HepG2 (cell line): ENCODE results near the gene MRPL38. TPM values are rescaled to one million over a fixed set of nuclear protein-coding genes. Genes with fewer than 3 reads are reported as not detected.
A peak's percentile ranks its signal among the peaks of the same experiment; 100 is the strongest.

Source experiments
- FOXK2 ChIP-seq: fragments of 450-650 bp; IDR thresholded peaks from 2 replicates; pipeline ENCODE4 v1.6.1; 2016
- FOXP1 ChIP-seq, 2 experiments: fragments of 450-650 bp in 1 of 2; IDR thresholded peaks; 2 replicates each; pipeline ENCODE4 v1.6.1; 2017 to 2018; ENCODE audit warnings: antibody characterized with exemption in 1 of 2
- GTF3A ChIP-seq: sonication (generic); formaldehyde crosslinking; conservative IDR thresholded peaks from 2 replicates; pipeline ENCODE4 v1.4.0; 2020; ENCODE audit warnings: mild to moderate bottlenecking, missing genetic modification reagents
- KDM6A ChIP-seq: IDR thresholded peaks from 2 replicates; pipeline ENCODE4 v1.6.1; 2016; ENCODE audit warnings: low read depth
- MATR3 ChIP-seq: sonication (generic); formaldehyde crosslinking; IDR thresholded peaks from 2 replicates; pipeline ENCODE4 v1.4.0; 2020; ENCODE audit warnings: missing genetic modification reagents
- SAFB2 ChIP-seq: sonication (generic); formaldehyde crosslinking; IDR thresholded peaks from 2 replicates; pipeline ENCODE4 v1.5.1; 2020; ENCODE audit warnings: missing genetic modification reagents, low read depth, mild to moderate bottlenecking, borderline replicate concordance
- SATB2 ChIP-seq: sonication (generic); formaldehyde crosslinking; IDR thresholded peaks from 2 replicates; pipeline ENCODE4 v1.5.0; 2020; ENCODE audit warnings: missing genetic modification reagents
- ZNF10 ChIP-seq: sonication (generic); formaldehyde crosslinking; IDR thresholded peaks from 2 replicates; pipeline ENCODE4 v1.4.0; 2020; ENCODE audit warnings: mild to moderate bottlenecking, low read depth, missing genetic modification reagents, borderline replicate concordance
- ZNF260 ChIP-seq: sonication (generic); formaldehyde crosslinking; IDR thresholded peaks from 2 replicates; pipeline ENCODE4 v1.4.0; 2020; ENCODE audit warnings: missing genetic modification reagents, low read depth, mild to moderate bottlenecking, borderline replicate concordance
- polyA plus RNA-seq, 8 experiments: library from polyadenylated mRNA; depleted of rRNA in 3 of 8; stranded (reverse) in 7 of 8; unstranded in 1 of 8; fragments of >200 nt; fragmentation: Illumina TruSeq in 4 of 8; extraction: Trizol in 4 of 8; gene quantifications; 2 replicates each; pipeline versions ENCODE4 v1.2.1 to v1.2.3, GENCODE V29; 2011 to 2016; ENCODE audit warnings: low read depth in 4 of 8, missing spikeins in 1 of 8, mixed read lengths in 1 of 8; ENCODE audit not compliant: insufficient read depth in 1 of 8
- total RNA-seq, 5 experiments: library from RNA; depleted of rRNA; stranded (reverse); fragments of >200 nt; fragmentation: Illumina TruSeq; extraction: Trizol; gene quantifications; 2 replicates each; pipeline ENCODE4 v1.2.3, GENCODE V29; 2016; ENCODE audit warnings: low read depth in 1 of 5
- TF ChIP-seq, protein P1 (sequence below): sonication (generic); formaldehyde crosslinking; IDR thresholded peaks from 2 replicates; pipeline ENCODE4 v1.5.1; 2020; ENCODE audit warnings: mild to moderate bottlenecking, missing genetic modification reagents, moderate library complexity
- TF ChIP-seq, protein P2 (sequence below): sonication (generic); formaldehyde crosslinking; IDR thresholded peaks from 2 replicates; pipeline ENCODE4 v1.8.0; 2023; ENCODE audit warnings: mild to moderate bottlenecking, missing genetic modification reagents
- TF ChIP-seq, protein P3 (sequence below), 2 experiments: IDR thresholded peaks; 2 replicates each; pipeline ENCODE4 v1.6.1; 2011 to 2012; ENCODE audit warnings: low read length in 2 of 2, borderline replicate concordance in 1 of 2, low read depth in 1 of 2, mild to moderate bottlenecking in 1 of 2, moderate library complexity in 1 of 2
- TF ChIP-seq, protein P4 (sequence below): sonication (generic); formaldehyde crosslinking; IDR thresholded peaks from 2 replicates; pipeline ENCODE4 v1.5.0; 2020; ENCODE audit warnings: missing genetic modification reagents, mild to moderate bottlenecking, borderline replicate concordance
- TF ChIP-seq, protein P5 (sequence below): sonication (generic); formaldehyde crosslinking; IDR thresholded peaks from 2 replicates; pipeline ENCODE4 v1.4.0; 2020; ENCODE audit warnings: mild to moderate bottlenecking, missing genetic modification reagents, borderline replicate concordance

MRPL38 gene
- total and polyA plus RNA-seq, 2 of the 13 experiments (the other 11 are each of a cell fraction or from before 2014, with no cell fraction given) = 83.7 to 125 TPM

DNA sequence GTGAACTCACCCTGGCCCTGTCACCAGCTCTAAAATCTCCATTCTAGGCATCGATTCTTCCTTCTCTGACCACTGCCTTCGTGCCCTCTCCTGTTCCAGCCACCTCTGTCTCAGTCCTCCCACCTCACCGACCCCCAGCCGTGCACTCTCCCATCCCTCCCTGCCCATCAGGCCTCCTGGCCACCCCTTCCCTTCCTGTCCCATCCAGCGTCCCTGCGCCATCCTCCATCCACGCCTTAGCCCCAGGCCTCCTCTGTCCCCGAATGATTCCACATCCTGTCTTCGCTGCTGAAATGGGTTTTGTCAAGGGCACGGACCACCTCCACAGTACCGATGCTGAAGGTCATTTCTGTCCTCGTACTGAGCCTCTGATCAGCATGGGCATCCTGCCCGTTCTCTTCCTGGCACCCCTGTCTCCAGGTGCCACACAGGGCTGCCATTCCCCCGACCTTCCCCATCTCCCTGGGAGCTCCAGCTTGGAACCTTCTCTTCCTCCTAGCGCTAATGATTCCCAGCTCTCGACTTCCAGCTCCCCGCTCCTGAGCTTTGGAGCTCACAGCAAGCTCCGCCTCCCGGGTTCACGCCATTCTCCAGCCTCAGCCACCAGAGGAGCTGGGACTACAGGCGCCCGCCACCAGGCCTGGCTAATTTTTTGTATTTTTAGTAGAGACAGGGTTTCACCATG is 10.5 kb downstream of the MRPL38 start (continued):
- TF ChIP-seq, protein P1, sequence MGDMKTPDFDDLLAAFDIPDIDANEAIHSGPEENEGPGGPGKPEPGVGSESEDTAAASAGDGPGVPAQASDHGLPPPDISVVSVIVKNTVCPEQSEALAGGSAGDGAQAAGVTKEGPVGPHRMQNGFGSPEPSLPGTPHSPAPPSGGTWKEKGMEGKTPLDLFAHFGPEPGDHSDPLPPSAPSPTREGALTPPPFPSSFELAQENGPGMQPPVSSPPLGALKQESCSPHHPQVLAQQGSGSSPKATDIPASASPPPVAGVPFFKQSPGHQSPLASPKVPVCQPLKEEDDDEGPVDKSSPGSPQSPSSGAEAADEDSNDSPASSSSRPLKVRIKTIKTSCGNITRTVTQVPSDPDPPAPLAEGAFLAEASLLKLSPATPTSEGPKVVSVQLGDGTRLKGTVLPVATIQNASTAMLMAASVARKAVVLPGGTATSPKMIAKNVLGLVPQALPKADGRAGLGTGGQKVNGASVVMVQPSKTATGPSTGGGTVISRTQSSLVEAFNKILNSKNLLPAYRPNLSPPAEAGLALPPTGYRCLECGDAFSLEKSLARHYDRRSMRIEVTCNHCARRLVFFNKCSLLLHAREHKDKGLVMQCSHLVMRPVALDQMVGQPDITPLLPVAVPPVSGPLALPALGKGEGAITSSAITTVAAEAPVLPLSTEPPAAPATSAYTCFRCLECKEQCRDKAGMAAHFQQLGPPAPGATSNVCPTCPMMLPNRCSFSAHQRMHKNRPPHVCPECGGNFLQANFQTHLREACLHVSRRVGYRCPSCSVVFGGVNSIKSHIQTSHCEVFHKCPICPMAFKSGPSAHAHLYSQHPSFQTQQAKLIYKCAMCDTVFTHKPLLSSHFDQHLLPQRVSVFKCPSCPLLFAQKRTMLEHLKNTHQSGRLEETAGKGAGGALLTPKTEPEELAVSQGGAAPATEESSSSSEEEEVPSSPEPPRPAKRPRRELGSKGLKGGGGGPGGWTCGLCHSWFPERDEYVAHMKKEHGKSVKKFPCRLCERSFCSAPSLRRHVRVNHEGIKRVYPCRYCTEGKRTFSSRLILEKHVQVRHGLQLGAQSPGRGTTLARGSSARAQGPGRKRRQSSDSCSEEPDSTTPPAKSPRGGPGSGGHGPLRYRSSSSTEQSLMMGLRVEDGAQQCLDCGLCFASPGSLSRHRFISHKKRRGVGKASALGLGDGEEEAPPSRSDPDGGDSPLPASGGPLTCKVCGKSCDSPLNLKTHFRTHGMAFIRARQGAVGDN = peak; percentile 54
- TF ChIP-seq ZNF260 (CRISPR knock-in tag) (no peak), SAFB2 (CRISPR knock-in tag) (no peak), MATR3 (CRISPR knock-in tag) (no peak), GTF3A (CRISPR knock-in tag) (no peak), FOXK2 (no peak), SATB2 (CRISPR knock-in tag) (no peak), KDM6A (CRISPR knock-in tag) (no peak), FOXP1 (IDR thresholded peaks at IDR 0.05) (no peak), FOXP1 (CRISPR knock-in tag; IDR thresholded peaks at IDR 0.05) (no peak), ZNF10 (CRISPR knock-in tag) (no peak)
- TF ChIP-seq, protein P2, sequence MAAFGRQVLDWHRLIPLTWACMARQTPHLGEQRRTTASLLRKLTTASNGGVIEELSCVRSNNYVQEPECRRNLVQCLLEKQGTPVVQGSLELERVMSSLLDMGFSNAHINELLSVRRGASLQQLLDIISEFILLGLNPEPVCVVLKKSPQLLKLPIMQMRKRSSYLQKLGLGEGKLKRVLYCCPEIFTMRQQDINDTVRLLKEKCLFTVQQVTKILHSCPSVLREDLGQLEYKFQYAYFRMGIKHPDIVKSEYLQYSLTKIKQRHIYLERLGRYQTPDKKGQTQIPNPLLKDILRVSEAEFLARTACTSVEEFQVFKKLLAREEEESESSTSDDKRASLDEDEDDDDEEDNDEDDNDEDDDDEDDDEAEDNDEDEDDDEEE (CRISPR knock-in tag) = no peak
- TF ChIP-seq, protein P3, sequence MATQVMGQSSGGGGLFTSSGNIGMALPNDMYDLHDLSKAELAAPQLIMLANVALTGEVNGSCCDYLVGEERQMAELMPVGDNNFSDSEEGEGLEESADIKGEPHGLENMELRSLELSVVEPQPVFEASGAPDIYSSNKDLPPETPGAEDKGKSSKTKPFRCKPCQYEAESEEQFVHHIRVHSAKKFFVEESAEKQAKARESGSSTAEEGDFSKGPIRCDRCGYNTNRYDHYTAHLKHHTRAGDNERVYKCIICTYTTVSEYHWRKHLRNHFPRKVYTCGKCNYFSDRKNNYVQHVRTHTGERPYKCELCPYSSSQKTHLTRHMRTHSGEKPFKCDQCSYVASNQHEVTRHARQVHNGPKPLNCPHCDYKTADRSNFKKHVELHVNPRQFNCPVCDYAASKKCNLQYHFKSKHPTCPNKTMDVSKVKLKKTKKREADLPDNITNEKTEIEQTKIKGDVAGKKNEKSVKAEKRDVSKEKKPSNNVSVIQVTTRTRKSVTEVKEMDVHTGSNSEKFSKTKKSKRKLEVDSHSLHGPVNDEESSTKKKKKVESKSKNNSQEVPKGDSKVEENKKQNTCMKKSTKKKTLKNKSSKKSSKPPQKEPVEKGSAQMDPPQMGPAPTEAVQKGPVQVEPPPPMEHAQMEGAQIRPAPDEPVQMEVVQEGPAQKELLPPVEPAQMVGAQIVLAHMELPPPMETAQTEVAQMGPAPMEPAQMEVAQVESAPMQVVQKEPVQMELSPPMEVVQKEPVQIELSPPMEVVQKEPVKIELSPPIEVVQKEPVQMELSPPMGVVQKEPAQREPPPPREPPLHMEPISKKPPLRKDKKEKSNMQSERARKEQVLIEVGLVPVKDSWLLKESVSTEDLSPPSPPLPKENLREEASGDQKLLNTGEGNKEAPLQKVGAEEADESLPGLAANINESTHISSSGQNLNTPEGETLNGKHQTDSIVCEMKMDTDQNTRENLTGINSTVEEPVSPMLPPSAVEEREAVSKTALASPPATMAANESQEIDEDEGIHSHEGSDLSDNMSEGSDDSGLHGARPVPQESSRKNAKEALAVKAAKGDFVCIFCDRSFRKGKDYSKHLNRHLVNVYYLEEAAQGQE (IDR thresholded peaks at IDR 0.05; ENCODE audit: borderline replicate concordance in 1 of 2, low read depth in 1 of 2, low read length in 2 of 2) = no peak
- TF ChIP-seq, protein P4, sequence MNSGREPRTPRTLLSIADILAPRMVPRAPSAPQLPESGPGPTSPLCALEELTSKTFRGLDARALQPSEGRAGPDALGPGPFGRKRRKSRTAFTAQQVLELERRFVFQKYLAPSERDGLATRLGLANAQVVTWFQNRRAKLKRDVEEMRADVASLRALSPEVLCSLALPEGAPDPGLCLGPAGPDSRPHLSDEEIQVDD (CRISPR knock-in tag) = no peak
- TF ChIP-seq, protein P5, sequence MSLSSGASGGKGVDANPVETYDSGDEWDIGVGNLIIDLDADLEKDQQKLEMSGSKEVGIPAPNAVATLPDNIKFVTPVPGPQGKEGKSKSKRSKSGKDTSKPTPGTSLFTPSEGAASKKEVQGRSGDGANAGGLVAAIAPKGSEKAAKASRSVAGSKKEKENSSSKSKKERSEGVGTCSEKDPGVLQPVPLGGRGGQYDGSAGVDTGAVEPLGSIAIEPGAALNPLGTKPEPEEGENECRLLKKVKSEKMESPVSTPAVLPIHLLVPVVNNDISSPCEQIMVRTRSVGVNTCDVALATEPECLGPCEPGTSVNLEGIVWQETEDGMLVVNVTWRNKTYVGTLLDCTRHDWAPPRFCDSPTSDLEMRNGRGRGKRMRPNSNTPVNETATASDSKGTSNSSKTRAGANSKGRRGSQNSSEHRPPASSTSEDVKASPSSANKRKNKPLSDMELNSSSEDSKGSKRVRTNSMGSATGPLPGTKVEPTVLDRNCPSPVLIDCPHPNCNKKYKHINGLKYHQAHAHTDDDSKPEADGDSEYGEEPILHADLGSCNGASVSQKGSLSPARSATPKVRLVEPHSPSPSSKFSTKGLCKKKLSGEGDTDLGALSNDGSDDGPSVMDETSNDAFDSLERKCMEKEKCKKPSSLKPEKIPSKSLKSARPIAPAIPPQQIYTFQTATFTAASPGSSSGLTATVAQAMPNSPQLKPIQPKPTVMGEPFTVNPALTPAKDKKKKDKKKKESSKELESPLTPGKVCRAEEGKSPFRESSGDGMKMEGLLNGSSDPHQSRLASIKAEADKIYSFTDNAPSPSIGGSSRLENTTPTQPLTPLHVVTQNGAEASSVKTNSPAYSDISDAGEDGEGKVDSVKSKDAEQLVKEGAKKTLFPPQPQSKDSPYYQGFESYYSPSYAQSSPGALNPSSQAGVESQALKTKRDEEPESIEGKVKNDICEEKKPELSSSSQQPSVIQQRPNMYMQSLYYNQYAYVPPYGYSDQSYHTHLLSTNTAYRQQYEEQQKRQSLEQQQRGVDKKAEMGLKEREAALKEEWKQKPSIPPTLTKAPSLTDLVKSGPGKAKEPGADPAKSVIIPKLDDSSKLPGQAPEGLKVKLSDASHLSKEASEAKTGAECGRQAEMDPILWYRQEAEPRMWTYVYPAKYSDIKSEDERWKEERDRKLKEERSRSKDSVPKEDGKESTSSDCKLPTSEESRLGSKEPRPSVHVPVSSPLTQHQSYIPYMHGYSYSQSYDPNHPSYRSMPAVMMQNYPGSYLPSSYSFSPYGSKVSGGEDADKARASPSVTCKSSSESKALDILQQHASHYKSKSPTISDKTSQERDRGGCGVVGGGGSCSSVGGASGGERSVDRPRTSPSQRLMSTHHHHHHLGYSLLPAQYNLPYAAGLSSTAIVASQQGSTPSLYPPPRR (CRISPR knock-in tag) = no peak; the same call in 1 of the 2 replicates
